Osteocyte (in vitro differentiated cells): ENCODE measurements around the gene EFCAB12. TPM values are rescaled to one million over a fixed set of nuclear protein-coding genes. Genes with fewer than 3 reads are reported as not detected.

ENCODE experiments used
- DNase-seq: peaks from one replicate; pipeline ENCODE4 v3.0.0; 2021; ENCODE audit warnings: mixed read lengths; ENCODE audit not compliant: unreplicated experiment; ENCODE audit errors: extremely low spot score
- H3K27ac Mint-ChIP-seq: one replicate; pipeline ENCODE4 v1.8.0; 2021; ENCODE audit warnings: mild to moderate bottlenecking, mixed read lengths; ENCODE audit not compliant: unreplicated experiment
- H3K27me3 Mint-ChIP-seq: one replicate; pipeline ENCODE4 v1.8.0; 2021; ENCODE audit warnings: mixed read lengths; ENCODE audit not compliant: unreplicated experiment
- H3K36me3 Mint-ChIP-seq: one replicate; pipeline ENCODE4 v1.8.0; 2021; ENCODE audit warnings: mixed read lengths; ENCODE audit not compliant: unreplicated experiment
- H3K4me1 Mint-ChIP-seq: one replicate; pipeline ENCODE4 v1.8.0; 2021; ENCODE audit warnings: mixed read lengths; ENCODE audit not compliant: unreplicated experiment
- H3K4me3 Mint-ChIP-seq: one replicate; pipeline ENCODE4 v1.8.0; 2021; ENCODE audit warnings: mild to moderate bottlenecking, moderate library complexity, mixed read lengths; ENCODE audit not compliant: unreplicated experiment
- H3K9me3 Mint-ChIP-seq: one replicate; pipeline ENCODE4 v1.8.0; 2021; ENCODE audit warnings: mixed read lengths; ENCODE audit not compliant: unreplicated experiment
- total RNA-seq: library from RNA; stranded (reverse); gene quantifications from 2 replicates; pipeline ENCODE4 v1.2.1, GENCODE V29; 2021
- TF ChIP-seq, protein P1 (sequence below): fragments of 200-600 bp; sonication (generic); IDR thresholded peaks from 2 replicates; pipeline ENCODE4 v1.5.0; 2021; ENCODE audit warnings: antibody characterized with exemption, mild to moderate bottlenecking, moderate library complexity

The EFCAB12 gene
- total RNA-seq, 1 donor from 2014 or later, result 0.30 TPM

- Mint-ChIP-seq H3K27ac (no peak overlapping the region), H3K4me3 (no peak overlapping the region), H3K36me3 (peaks cover 3% of the 10 kb centered on the region), H3K4me1 (no peaks in the 10 kb centered on the region), H3K27me3 (no peaks in the 10 kb centered on the region), H3K9me3 (no peaks in the 10 kb centered on the region)
- DNase-seq, result no peak
- TF ChIP-seq, protein P1, sequence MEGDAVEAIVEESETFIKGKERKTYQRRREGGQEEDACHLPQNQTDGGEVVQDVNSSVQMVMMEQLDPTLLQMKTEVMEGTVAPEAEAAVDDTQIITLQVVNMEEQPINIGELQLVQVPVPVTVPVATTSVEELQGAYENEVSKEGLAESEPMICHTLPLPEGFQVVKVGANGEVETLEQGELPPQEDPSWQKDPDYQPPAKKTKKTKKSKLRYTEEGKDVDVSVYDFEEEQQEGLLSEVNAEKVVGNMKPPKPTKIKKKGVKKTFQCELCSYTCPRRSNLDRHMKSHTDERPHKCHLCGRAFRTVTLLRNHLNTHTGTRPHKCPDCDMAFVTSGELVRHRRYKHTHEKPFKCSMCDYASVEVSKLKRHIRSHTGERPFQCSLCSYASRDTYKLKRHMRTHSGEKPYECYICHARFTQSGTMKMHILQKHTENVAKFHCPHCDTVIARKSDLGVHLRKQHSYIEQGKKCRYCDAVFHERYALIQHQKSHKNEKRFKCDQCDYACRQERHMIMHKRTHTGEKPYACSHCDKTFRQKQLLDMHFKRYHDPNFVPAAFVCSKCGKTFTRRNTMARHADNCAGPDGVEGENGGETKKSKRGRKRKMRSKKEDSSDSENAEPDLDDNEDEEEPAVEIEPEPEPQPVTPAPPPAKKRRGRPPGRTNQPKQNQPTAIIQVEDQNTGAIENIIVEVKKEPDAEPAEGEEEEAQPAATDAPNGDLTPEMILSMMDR, result no peak
These were observed 46.1 kb downstream of the EFCAB12 start for GRCh38 chr3:129382366-129382765.

DNA sequence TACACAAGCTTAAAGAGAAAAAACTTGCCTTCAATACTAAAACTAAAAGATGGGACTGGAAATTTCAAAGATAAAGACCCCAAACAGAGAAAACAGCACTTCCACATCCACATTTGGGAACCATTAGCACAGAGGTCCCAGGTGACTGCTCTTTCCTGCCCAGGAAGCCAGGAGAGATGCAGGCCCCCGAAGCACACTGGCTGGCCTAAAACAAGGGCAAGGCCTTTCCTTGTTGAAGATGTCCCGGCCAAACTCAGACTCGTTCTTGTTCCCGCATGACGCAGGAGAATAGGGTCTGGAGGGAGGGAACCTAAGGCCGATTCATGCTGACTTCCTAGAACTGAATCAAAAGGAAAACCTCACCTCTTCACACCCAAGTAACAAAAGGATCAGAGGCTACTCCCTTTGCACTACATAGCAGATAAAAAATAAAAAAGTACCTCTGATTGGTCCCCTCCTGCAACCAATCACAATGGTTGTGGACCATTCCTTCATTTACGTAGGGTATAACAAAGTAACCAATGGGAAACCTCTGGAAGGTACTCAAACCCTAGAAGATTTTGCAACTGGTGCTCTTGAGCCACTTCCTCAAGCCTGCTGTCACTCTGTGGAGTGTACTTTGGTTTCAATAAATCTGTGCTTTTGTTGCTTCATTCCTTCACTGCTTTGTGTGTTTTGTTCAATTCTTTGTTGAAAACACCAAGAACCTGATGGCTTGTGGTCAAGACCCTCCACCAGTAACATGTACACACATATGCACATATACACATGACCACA, 48.7 kb downstream of the EFCAB12 start:
- Mint-ChIP-seq H3K9me3 (no peaks in the 10 kb centered on the region), H3K27me3 (no peaks in the 10 kb centered on the region), H3K27ac (no peak overlapping the region), H3K4me1 (no peaks in the 10 kb centered on the region), H3K4me3 (no peak overlapping the region), H3K36me3 (no peaks in the 10 kb centered on the region)
- DNase-seq, result no peak
- TF ChIP-seq, protein P1, result no peak

- Mint-ChIP-seq H3K4me1 (no peaks in the 10 kb centered on the region), H3K4me3 (no peak overlapping the region), H3K27ac (no peak overlapping the region), H3K36me3 (no peaks in the 10 kb centered on the region), H3K9me3 (no peaks in the 10 kb centered on the region), H3K27me3 (no peaks in the 10 kb centered on the region)
- DNase-seq, result no peak
- TF ChIP-seq, protein P1, result no peak
These were observed 49.5 kb downstream of the EFCAB12 start for GRCh38 chr3:129378949-129379348.

GRCh38 chr3:129377615-129378014, 50.8 kb downstream of the EFCAB12 start:
- no peaks in the 10 kb centered on the region for H3K4me1 Mint-ChIP-seq
- H3K27ac Mint-ChIP-seq, result no peak overlapping the region
- H3K36me3 Mint-ChIP-seq, result no peaks in the 10 kb centered on the region
- TF ChIP-seq, protein P1, result no peak
- H3K9me3 Mint-ChIP-seq, result no peaks in the 10 kb centered on the region
- H3K27me3 Mint-ChIP-seq, result peaks cover 5% of the 10 kb centered on the region
- DNase-seq, result no peak
- no peak overlapping the region for H3K4me3 Mint-ChIP-seq

- TF ChIP-seq, protein P1, result no peak
- no peak overlapping the region for H3K4me3 Mint-ChIP-seq
- no peaks in the 10 kb centered on the region for H3K36me3 Mint-ChIP-seq
- no peak overlapping the region for H3K27ac Mint-ChIP-seq
- H3K9me3 Mint-ChIP-seq, result no peaks in the 10 kb centered on the region
- peaks cover 8% of the 10 kb centered on the region for H3K27me3 Mint-ChIP-seq
- no peak for DNase-seq
- H3K4me1 Mint-ChIP-seq, result no peaks in the 10 kb centered on the region
These were observed 53.3 kb downstream of the EFCAB12 start for GRCh38 chr3:129375099-129375498.
